Measurements from ENCODE around the gene BCL6B. TPM values are rescaled to one million over a fixed set of nuclear protein-coding genes. Genes with fewer than 3 reads are reported as not detected.

BCL6B gene
- total RNA-seq, 2 donors from 2014 or later = 21.2 to 29.7 TPM

GRCh38 chr17:7023576-7024401, 939 bp downstream of the BCL6B start:
- intact Hi-C loops (cut with DNase I) = no loop called here

DNA sequence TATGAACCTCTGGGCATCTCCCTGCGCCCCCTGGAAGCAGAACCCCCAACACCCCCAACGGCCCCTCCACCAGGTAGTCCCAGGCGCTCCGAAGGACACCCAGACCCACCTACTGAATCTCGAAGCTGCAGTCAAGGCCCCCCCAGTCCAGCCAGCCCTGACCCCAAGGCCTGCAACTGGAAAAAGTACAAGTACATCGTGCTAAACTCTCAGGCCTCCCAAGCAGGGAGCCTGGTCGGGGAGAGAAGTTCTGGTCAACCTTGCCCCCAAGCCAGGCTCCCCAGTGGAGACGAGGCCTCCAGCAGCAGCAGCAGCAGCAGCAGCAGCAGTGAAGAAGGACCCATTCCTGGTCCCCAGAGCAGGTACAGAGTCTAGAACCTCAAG, 1.5 kb downstream of the BCL6B start:
- peak; percentile 76 for DNase-seq (ENCODE audit: low spot score)
- intact Hi-C loops (cut with DNase I) = no loop called here

More at GRCh38 chr17:7023576-7024401, 939 bp downstream of the BCL6B start:
- DNase-seq (ENCODE audit: low spot score) = peak; percentile 98

GRCh38 chr17:7025245-7025644, 2.4 kb downstream of the BCL6B start:
- intact Hi-C loops (cut with DNase I) = no loop called here
- DNase-seq (ENCODE audit: low spot score) = peak; percentile 30

DNA sequence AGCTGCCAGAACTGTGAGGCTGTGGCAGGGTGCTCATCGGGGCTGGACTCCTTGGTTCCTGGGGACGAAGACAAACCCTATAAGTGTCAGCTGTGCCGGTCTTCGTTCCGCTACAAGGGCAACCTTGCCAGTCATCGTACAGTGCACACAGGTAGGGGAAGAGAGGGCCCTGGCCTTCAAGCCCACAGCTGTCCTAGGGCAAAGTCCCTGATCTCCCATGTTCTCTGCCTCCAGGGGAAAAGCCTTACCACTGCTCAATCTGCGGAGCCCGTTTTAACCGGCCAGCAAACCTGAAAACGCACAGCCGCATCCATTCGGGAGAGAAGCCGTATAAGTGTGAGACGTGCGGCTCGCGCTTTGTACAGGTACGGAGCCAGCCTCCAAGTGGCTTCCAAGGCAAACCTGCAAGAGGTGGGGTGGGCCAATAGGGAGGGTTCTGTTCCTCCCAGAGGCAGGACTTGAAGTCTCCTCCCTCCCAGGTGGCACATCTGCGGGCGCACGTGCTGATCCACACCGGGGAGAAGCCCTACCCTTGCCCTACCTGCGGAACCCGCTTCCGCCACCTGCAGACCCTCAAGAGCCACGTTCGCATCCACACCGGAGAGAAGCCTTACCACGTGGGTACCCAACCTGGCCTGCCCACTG, 3.7 kb downstream of the BCL6B start:
- DNase-seq (ENCODE audit: low spot score) = peak; percentile 75
- intact Hi-C loops (cut with DNase I) = no loop called here

- no peak for DNase-seq (ENCODE audit: low spot score)
- intact Hi-C loops (cut with DNase I) = no loop called here
Measured at GRCh38 chr17:7027335-7027734, 4.5 kb downstream of the BCL6B start.

DNA sequence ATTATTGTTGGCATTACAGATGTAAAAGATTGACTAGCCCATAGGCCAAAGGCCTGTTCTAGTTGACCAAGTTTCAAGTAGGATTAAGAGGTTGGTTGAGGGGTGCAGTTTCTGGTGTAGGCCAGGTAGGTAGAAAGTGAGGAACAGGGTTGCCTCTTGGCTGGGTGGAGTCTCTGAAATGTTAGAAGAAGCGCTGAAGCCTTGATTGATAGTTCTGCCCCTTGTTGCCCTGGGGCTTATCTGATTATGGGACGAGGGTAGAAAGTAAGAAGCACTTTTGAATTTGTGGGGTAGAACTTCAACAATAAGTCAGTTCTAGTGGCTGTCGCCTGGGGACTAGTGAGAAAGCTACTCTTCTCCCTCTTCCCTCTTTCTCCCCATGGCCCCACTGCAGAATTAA, 6.2 kb downstream of the BCL6B start:
- DNase-seq (ENCODE audit: low spot score) = no peak
- intact Hi-C loops (cut with DNase I) = no loop called here

DNA sequence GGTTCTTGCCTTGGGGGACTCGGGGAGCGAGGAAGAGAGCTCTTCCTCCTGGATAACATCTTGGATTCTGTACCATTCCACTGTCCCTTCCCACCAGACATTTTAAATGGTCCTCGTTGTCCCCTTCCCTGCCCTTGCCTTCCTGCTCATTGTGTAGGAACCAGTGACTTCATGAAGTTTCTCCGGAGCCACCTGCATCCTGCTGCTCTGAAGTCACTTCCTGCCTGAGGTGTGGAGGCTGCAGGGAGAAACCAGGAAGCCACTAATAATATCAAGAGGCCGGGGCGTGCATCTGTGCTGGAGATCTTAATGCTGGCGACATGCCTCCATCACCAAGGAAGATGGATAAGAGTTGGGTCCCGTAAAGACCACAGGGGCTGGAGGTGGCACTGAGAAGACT, 6.8 kb downstream of the BCL6B start:
- no peak for DNase-seq (ENCODE audit: low spot score)
- intact Hi-C loops (cut with DNase I) = no loop called here

- DNase-seq (ENCODE audit: low spot score) = no peak
- intact Hi-C loops (cut with DNase I) = no loop called here
Measured at GRCh38 chr17:7034955-7035590, 12.2 kb downstream of the BCL6B start.

GRCh38 chr17:7035591-7036368, 12.9 kb downstream of the BCL6B start, which contains the start of gene SLC16A13:
Gene SLC16A13, plus strand, starts transcription at chr17:7036015. Its CDS starts 368 bp downstream, at chr17:7036383.
- peak; percentile 97 for DNase-seq (ENCODE audit: low spot score)
- intact Hi-C loops (cut with DNase I) = no loop called here

DNA sequence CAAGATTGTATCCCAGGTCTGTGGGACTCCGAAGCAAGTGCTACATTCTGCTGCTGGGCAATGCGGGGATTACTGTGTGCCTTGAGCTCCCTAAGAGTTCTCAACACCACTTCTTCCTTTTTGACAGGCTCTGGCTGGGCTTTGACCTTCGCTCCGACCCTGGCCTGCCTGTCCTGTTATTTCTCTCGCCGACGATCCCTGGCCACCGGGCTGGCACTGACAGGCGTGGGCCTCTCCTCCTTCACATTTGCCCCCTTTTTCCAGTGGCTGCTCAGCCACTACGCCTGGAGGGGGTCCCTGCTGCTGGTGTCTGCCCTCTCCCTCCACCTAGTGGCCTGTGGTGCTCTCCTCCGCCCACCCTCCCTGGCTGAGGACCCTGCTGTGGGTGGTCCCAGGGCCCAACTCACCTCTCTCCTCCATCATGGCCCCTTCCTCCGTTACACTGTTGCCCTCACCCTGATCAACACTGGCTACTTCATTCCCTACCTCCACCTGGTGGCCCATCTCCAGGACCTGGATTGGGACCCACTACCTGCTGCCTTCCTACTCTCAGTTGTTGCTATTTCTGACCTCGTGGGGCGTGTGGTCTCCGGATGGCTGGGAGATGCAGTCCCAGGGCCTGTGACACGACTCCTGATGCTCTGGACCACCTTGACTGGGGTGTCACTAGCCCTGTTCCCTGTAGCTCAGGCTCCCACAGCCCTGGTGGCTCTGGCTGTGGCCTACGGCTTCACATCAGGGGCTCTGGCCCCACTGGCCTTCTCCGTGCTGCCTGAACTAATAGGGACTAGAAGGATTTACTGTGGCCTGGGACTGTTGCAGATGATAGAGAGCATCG, 15.4 kb downstream of the BCL6B start:
- DNase-seq (ENCODE audit: low spot score) = no peak
- intact Hi-C loops (cut with DNase I) = no loop called here

DNA sequence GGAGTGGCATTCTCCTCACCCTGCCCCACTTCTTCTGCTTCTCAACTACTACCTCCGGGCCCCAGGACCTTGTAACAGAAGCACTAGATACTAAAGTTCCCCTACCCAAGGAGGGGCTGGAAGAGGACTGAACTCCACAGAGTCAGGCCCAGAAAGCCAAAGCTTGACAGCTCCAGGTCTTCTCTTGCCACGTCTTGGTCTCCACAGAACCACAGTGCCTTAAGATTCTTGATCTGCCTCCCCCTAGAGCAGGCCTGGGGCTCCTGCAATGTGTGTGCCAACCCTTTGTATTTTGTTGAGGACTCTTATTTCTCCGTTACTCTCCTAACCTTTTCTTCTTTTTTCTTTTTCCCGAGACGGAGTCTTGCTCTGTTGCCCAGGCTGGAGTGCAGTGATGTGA, 17.0 kb downstream of the BCL6B start:
- intact Hi-C loops (cut with DNase I) = loop anchor here in 1 of 2 donors (10.0 kb wide), 2 partner anchors 125 to 245 kb away; partner anchors contain the start of gene SLC2A4
- no peak for DNase-seq (ENCODE audit: low spot score)

DNA sequence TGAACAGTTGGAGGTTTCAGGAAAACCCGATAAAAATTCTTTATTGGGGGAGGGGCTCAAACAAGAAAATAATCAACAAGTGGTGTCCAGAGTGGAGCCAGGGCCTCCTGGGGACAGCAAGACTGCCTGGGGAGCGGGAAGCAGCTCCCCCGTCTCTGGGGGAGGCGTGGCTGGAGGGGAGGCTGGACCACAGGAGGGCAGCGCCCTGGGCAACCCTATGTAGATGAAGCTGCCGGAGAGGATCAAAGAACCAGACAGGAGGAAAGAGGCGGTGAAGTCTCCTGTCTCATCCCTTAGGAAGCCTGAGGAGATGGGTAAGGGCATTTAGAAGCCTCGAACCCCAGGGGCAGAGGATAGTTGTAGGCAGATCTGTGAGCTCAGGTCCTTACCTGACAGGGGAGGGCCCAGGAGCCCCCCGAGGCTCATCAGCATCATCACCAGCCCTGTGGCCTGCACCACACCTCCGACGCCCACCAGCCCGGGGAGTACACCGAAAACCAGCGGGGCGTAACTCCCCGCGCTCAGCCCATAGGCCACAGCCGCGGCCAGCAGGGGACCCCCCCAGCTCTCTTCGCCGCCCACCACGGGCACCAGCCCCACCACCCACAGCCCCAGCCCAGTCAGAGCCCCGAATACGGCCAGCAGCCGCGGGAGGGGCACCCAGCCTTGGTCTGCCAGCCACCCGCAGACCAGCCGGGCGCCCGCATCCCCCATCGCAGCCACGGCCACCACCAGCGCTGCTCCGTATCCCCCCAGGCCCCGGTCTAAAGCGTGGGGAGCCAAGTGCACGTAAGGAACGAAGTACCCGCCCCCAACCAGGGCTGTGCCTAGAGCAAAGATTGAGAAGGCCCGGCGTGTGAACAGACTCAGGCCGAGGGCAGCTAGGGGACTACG, 19.0 kb downstream of the BCL6B start:
- DNase-seq (ENCODE audit: low spot score) = no peak
- intact Hi-C loops (cut with DNase I) = loop anchor here in 1 of 2 donors (10.0 kb wide), 2 partner anchors 123 to 243 kb away; partner anchors contain the start of gene SLC2A4

GRCh38 chr17:7042501-7043181, 19.8 kb downstream of the BCL6B start:
- DNase-seq (ENCODE audit: low spot score) = no peak
- intact Hi-C loops (cut with DNase I) = loop anchor here in 1 of 2 donors (10.0 kb wide), 2 partner anchors 122 to 242 kb away; partner anchors contain the start of gene SLC2A4

DNA sequence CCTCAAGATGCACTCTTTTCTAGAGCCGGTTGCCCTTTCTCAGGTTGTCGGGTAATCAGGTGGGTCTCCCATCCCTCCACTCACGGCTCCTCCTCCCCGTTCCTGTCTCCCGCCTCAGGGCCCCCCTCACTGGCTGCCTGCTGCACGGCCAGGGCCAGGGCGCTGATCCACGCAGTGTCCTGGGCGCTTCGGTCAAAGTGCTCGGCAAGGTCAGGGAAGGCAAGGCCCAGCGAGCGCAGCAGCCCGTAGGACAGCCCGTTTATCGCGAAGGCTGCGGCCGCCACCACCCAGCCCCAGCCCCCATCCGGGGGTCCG, 20.3 kb downstream of the BCL6B start:
- intact Hi-C loops (cut with DNase I) = loop anchor here in 1 of 2 donors (10.0 kb wide), 2 partner anchors 122 to 242 kb away; partner anchors contain the start of gene SLC2A4

GRCh38 chr17:7043497-7044198, 20.8 kb downstream of the BCL6B start, which contains the start of gene SLC16A11:
Gene SLC16A11, minus strand, starts transcription at chr17:7044092. Its CDS starts 579 bp downstream, at chr17:7043513.
- no peak for DNase-seq (ENCODE audit: low spot score)
- intact Hi-C loops (cut with DNase I) = loop anchor here in 1 of 2 donors (10.0 kb wide), 2 partner anchors 121 to 241 kb away; partner anchors contain the start of gene SLC2A4

More for the DNA sequence above, 20.3 kb downstream of the BCL6B start:
- DNase-seq (ENCODE audit: low spot score) = no peak
